ENCODE data around the gene TM4SF1. TPM values are rescaled to one million over a fixed set of nuclear protein-coding genes. Genes with fewer than 3 reads are reported as not detected.

The TM4SF1 gene
- total and polyA plus RNA-seq, 4 donors: 117 to 477 (median 213) TPM

DNA sequence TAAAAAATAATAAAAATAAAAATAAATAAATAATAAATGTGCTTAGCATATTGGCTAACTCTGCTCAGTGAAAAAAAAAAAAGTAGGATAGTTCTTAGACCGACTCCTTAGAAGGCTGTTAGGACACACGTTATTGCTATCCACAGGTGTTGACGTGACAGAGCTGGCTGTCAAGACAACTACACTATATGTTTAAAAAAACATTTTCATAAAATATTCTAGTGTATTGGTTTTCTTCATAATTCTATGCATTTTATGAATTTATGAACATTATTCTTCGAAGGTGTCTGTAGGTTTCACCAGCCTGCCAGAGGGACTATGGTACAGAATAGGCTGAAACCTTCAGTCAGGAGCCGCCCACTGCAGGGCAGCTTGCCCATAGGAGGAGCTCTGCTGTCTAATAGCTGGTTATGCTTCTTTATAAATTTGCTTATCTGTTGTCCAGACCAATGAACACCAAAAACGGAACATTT lies 9.2 kb downstream of the TM4SF1 start:
- Histone ChIP-seq H3K4me3 (ENCODE audit: low read length in 2 of 2) (no peak overlapping the region), H3K36me3 (ENCODE audit: control insufficient read depth in 1 of 2, insufficient read depth in 2 of 2, low read length in 1 of 2) (peaks cover 0 to 4% of the 10 kb centered on the region in 2 donors), H3K27ac (ENCODE audit: low read depth in 1 of 2, low read length in 2 of 2) (no peak overlapping the region), H3K9me3 (ENCODE audit: control insufficient read depth, low read length) (no peaks in the 10 kb centered on the region), H3K4me1 (ENCODE audit: control insufficient read depth in 1 of 2, insufficient read depth in 2 of 2, low read length in 2 of 2) (peaks cover 0 to 10% of the 10 kb centered on the region in 2 donors), H3K27me3 (ENCODE audit: control insufficient read depth in 1 of 2, insufficient read depth in 2 of 2, low read length in 1 of 2) (no peaks in the 10 kb centered on the region)
- intact Hi-C loops (cut with DNase I): no loop called here
- 91 to 92% methylated on average over 6 of the region's 6 CpGs for WGBS, 2 donors
- no peak for DNase-seq
- ATAC-seq (ENCODE audit: low FRiP score): no peak

DNA sequence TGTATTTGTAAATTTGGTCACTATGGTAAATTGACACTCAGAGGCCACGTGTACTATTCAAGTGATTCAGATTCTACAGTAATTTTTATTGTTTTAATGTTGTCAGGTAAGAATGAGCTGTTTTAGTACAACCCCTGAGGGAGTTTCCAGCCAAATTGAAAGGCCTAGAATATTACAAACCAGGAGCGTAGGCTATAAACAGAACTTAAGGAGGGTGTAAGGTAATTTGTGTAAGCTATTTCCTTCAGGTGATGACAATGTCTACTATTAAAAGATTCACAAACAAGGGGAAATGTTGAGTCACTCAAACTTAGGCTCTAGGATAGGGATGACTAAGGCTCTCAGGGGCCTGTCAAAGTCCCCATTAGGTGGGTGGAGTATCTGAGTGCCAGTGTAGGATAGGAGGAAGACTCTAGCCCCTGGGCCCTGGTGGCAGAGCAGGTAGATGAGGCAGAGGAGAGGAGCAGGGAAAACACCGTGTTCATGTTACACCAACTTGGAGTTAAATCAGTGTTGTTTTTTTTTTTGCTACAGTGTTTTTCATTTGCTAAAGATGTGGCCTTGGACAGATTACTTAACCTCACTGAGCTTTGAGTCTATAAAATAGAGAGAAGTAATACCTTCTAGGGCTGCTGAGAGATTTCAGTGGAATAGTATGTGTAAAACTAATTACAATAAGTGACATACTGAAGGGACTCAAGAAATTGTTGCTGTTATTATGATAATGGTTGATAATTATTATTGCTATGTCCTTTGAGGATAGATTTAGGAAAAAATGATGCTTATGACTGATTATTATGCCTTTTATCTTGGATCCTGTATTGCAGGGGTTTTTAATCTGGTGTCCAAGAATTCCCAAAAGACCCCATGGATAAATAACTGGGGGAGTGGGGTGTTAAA lies 10.3 kb downstream of the TM4SF1 start:
- intact Hi-C loops (cut with DNase I): no loop called here
- Histone ChIP-seq H3K4me3 (ENCODE audit: low read length in 2 of 2) (no peak overlapping the region), H3K27me3 (ENCODE audit: control insufficient read depth in 1 of 2, insufficient read depth in 2 of 2, low read length in 1 of 2) (no peaks in the 10 kb centered on the region), H3K9me3 (ENCODE audit: control insufficient read depth, low read length) (no peaks in the 10 kb centered on the region), H3K36me3 (ENCODE audit: control insufficient read depth in 1 of 2, insufficient read depth in 2 of 2, low read length in 1 of 2) (peaks cover 0 to 4% of the 10 kb centered on the region in 2 donors), H3K4me1 (ENCODE audit: control insufficient read depth in 1 of 2, insufficient read depth in 2 of 2, low read length in 2 of 2) (peaks cover 0 to 10% of the 10 kb centered on the region in 2 donors), H3K27ac (ENCODE audit: low read depth in 1 of 2, low read length in 2 of 2) (no peak overlapping the region)
- WGBS, 2 donors: 63 to 70% methylated on average over 3 of the region's 3 CpGs
- DNase-seq (no peak), ATAC-seq (ENCODE audit: low FRiP score) (peak; percentile 33)

DNA sequence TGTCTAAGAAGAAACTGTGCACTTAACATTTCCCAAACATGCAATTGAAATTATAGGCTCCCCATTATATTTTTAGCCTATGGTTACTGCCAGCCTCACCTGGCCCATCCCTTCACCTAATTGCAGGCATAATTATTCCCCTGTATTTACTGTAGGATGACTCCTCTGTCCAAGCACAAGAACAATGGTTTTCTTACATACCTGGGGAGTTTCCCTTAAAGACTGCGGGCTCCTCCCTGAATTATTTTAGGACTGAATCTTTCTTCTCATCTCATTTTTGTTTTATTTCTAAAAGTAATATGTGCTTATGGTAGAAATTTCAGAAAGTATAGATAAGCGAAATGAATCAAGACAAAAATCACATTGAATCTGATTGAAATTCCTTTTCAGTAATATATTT lies 11.4 kb downstream of the TM4SF1 start:
- Histone ChIP-seq H3K9me3 (ENCODE audit: control insufficient read depth, low read length) (no peaks in the 10 kb centered on the region), H3K27me3 (ENCODE audit: control insufficient read depth in 1 of 2, insufficient read depth in 2 of 2, low read length in 1 of 2) (no peaks in the 10 kb centered on the region), H3K36me3 (ENCODE audit: control insufficient read depth in 1 of 2, insufficient read depth in 2 of 2, low read length in 1 of 2) (no peaks in the 10 kb centered on the region), H3K4me1 (ENCODE audit: control insufficient read depth in 1 of 2, insufficient read depth in 2 of 2, low read length in 2 of 2) (peaks cover 0 to 2% of the 10 kb centered on the region in 2 donors), H3K4me3 (ENCODE audit: low read length in 2 of 2) (no peak overlapping the region), H3K27ac (ENCODE audit: low read depth in 1 of 2, low read length in 2 of 2) (no peak overlapping the region)
- WGBS, 2 donors: 97 to 98% methylated on average over 2 of the region's 2 CpGs
- intact Hi-C loops (cut with DNase I): no loop called here
- no peak for DNase-seq
- ATAC-seq (ENCODE audit: low FRiP score): no peak

DNA sequence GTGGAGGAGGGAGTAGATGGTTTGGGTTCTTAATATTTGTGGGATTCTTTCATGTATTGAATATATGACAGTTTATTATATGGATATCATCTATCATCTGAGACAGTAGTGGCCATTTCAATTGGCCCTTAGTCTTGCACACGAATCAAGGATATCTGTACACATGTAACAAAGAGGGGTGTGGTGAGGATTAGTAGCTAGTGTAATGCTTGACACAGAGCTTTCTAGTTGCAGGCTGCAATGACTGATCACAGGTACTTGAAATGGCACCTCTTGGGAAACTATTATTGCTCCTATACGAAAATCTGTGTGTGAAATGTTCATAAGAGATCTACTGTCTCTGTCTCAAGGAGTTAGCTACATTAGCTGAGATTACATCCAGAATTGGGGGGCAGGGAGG lies 12.8 kb downstream of the TM4SF1 start:
- ATAC-seq (ENCODE audit: low FRiP score): no peak

DNA sequence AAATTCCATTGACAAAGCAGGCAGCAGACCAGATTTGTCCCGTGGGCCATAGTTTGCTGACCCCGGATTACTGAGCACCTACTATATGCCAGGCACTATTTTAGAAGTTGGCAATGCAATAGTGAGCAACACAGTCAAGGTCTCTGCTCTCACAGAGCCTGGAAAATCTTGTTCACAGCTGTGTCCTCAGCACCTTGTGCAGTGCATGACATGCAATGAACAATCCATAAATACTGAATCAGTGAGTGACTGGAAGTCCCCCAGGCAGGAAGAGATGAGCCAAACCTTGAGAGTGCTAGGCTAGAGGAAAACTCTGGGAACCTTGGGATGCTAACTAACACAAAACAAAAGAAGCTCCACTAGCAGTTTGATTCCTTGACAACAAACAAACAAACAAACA lies 14.4 kb downstream of the TM4SF1 start:
- H3K36me3 ChIP-seq (ENCODE audit: control insufficient read depth in 1 of 2, insufficient read depth in 2 of 2, low read length in 1 of 2): no peaks in the 10 kb centered on the region
- WGBS, 2 donors: 59 to 65% methylated on average over 2 of the region's 2 CpGs
- no peaks in the 10 kb centered on the region for H3K27me3 ChIP-seq (ENCODE audit: control insufficient read depth in 1 of 2, insufficient read depth in 2 of 2, low read length in 1 of 2)
- ATAC-seq (ENCODE audit: low FRiP score) (no peak), DNase-seq (no peak)
- intact Hi-C loops (cut with DNase I): no loop called here
- no peaks in the 10 kb centered on the region for H3K4me1 ChIP-seq (ENCODE audit: control insufficient read depth in 1 of 2, insufficient read depth in 2 of 2, low read length in 2 of 2)
- H3K4me3 ChIP-seq (ENCODE audit: low read length in 2 of 2): no peak overlapping the region
- H3K27ac ChIP-seq (ENCODE audit: low read depth in 1 of 2, low read length in 2 of 2): no peak overlapping the region
- no peaks in the 10 kb centered on the region for H3K9me3 ChIP-seq (ENCODE audit: control insufficient read depth, low read length)

More for the DNA sequence above, 12.8 kb downstream of the TM4SF1 start:
- intact Hi-C loops (cut with DNase I): no loop called here
- Histone ChIP-seq H3K4me3 (ENCODE audit: low read length in 2 of 2) (no peak overlapping the region), H3K27ac (ENCODE audit: low read depth in 1 of 2, low read length in 2 of 2) (no peak overlapping the region), H3K9me3 (ENCODE audit: control insufficient read depth, low read length) (no peaks in the 10 kb centered on the region), H3K27me3 (ENCODE audit: control insufficient read depth in 1 of 2, insufficient read depth in 2 of 2, low read length in 1 of 2) (no peaks in the 10 kb centered on the region), H3K4me1 (ENCODE audit: control insufficient read depth in 1 of 2, insufficient read depth in 2 of 2, low read length in 2 of 2) (no peaks in the 10 kb centered on the region), H3K36me3 (ENCODE audit: control insufficient read depth in 1 of 2, insufficient read depth in 2 of 2, low read length in 1 of 2) (no peaks in the 10 kb centered on the region)
- WGBS, 2 donors: 96 to 98% methylated on average over 2 of the region's 2 CpGs
- no peak for DNase-seq

DNA sequence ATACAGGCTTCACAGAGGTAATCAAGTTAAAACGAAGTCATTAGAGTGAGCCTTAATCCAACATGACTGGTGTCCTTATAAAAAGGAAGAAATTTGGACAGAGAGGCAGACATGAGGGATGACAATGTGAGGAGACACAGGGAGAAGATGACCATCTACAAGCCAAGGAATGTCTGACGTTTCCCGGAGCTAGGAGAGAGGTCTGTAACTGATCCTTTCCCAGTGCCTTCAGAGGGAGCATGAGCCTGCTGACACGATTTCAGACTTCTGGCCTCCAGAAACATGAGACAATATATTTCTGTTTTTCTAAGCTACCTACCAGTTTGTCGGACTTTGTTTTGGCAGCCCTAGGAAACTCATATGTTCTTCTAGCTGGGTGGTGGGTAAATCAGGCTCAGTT lies 15.1 kb downstream of the TM4SF1 start:
- Histone ChIP-seq H3K4me1 (ENCODE audit: control insufficient read depth in 1 of 2, insufficient read depth in 2 of 2, low read length in 2 of 2) (no peaks in the 10 kb centered on the region), H3K36me3 (ENCODE audit: control insufficient read depth in 1 of 2, insufficient read depth in 2 of 2, low read length in 1 of 2) (no peaks in the 10 kb centered on the region), H3K4me3 (ENCODE audit: low read length in 2 of 2) (no peak overlapping the region), H3K27me3 (ENCODE audit: control insufficient read depth in 1 of 2, insufficient read depth in 2 of 2, low read length in 1 of 2) (no peaks in the 10 kb centered on the region), H3K27ac (ENCODE audit: low read depth in 1 of 2, low read length in 2 of 2) (no peak overlapping the region), H3K9me3 (ENCODE audit: control insufficient read depth, low read length) (no peaks in the 10 kb centered on the region)
- DNase-seq (no peak), ATAC-seq (ENCODE audit: low FRiP score) (no peak)
- 45 to 53% methylated on average over 5 of the region's 5 CpGs for WGBS, 2 donors
- intact Hi-C loops (cut with DNase I): no loop called here

DNA sequence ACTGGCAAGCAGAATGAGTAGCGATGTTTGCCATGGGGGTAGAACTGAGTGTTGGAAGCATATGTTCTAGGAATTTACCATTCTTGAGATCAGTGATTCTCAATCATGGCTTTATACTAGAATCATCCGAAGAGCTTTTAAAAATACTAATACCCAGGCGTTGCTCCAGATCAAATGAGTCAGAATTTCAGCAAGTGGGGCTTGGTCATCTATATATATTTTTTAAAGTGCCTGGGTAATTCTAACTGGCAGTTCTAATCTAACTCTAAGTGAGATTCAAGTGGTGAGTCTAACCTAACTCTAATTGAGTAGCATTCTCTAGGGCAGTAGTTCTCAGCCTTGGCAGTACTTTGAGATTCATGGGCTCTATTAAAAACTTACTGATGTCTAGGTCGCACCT lies 20.8 kb downstream of the TM4SF1 start:
- Histone ChIP-seq H3K9me3 (ENCODE audit: control insufficient read depth, low read length) (no peaks in the 10 kb centered on the region), H3K27ac (ENCODE audit: low read depth in 1 of 2, low read length in 2 of 2) (no peak overlapping the region), H3K27me3 (ENCODE audit: control insufficient read depth in 1 of 2, insufficient read depth in 2 of 2, low read length in 1 of 2) (no peaks in the 10 kb centered on the region), H3K4me3 (ENCODE audit: low read length in 2 of 2) (no peak overlapping the region), H3K36me3 (ENCODE audit: control insufficient read depth in 1 of 2, insufficient read depth in 2 of 2, low read length in 1 of 2) (no peaks in the 10 kb centered on the region), H3K4me1 (ENCODE audit: control insufficient read depth in 1 of 2, insufficient read depth in 2 of 2, low read length in 2 of 2) (no peaks in the 10 kb centered on the region)
- intact Hi-C loops (cut with DNase I): no loop called here
- DNase-seq: no peak
- ATAC-seq (ENCODE audit: low FRiP score): no peak
- WGBS, 2 donors: 68 to 79% methylated on average over 4 of the region's 4 CpGs

DNA sequence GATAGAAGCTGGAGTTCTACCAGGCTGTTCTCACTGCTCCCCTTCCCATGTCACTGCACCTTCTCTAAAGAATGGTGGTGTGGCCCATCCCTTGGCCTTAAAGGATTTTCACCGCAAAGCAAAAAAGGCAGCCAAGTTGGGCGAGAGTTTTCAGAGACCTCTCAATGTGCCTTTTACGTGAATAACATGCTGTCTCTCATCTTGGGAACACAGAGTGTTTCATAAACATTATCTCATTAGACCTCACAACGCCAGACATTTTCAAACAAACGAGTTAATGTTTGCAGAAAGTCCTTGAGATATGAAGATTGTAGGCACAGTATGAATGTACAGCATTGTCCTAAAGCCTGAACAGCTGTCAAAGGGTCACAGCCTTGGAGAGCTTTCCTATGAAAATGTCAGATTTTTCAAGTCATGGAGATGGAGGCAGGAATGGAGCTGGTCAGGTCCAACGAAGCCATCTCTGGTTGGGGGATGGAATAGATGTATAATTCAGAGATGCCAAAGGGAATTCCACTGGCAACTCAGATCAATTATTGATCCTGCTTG lies 21.3 kb downstream of the TM4SF1 start:
- H3K4me1 ChIP-seq (ENCODE audit: control insufficient read depth in 1 of 2, insufficient read depth in 2 of 2, low read length in 2 of 2): no peaks in the 10 kb centered on the region
- no peaks in the 10 kb centered on the region for H3K27me3 ChIP-seq (ENCODE audit: control insufficient read depth in 1 of 2, insufficient read depth in 2 of 2, low read length in 1 of 2)
- no peaks in the 10 kb centered on the region for H3K9me3 ChIP-seq (ENCODE audit: control insufficient read depth, low read length)
- no peak overlapping the region for H3K27ac ChIP-seq (ENCODE audit: low read depth in 1 of 2, low read length in 2 of 2)
- ATAC-seq (ENCODE audit: low FRiP score) (no peak), DNase-seq (no peak)
- 52 to 65% methylated on average over 6 of the region's 6 CpGs for WGBS, 2 donors
- no peak overlapping the region for H3K4me3 ChIP-seq (ENCODE audit: low read length in 2 of 2)
- H3K36me3 ChIP-seq (ENCODE audit: control insufficient read depth in 1 of 2, insufficient read depth in 2 of 2, low read length in 1 of 2): no peaks in the 10 kb centered on the region
- intact Hi-C loops (cut with DNase I): no loop called here
